HG03442 (cell line): ENCODE measurements around the gene RHBDD1.
"Not testable (repeated sequence)": the region's sequence is repeated elsewhere in the genome, so short reads cannot be mapped to it uniquely, and the experiment has no call there.

Source experiments
- ATAC-seq: cut with Tn5 transposase; IDR thresholded peaks from one replicate; pipeline ENCODE4 v1.9.1; 2021; ENCODE audit warnings: mild to moderate bottlenecking, moderate library complexity; ENCODE audit not compliant: unreplicated experiment

The RHBDD1 gene

DNA sequence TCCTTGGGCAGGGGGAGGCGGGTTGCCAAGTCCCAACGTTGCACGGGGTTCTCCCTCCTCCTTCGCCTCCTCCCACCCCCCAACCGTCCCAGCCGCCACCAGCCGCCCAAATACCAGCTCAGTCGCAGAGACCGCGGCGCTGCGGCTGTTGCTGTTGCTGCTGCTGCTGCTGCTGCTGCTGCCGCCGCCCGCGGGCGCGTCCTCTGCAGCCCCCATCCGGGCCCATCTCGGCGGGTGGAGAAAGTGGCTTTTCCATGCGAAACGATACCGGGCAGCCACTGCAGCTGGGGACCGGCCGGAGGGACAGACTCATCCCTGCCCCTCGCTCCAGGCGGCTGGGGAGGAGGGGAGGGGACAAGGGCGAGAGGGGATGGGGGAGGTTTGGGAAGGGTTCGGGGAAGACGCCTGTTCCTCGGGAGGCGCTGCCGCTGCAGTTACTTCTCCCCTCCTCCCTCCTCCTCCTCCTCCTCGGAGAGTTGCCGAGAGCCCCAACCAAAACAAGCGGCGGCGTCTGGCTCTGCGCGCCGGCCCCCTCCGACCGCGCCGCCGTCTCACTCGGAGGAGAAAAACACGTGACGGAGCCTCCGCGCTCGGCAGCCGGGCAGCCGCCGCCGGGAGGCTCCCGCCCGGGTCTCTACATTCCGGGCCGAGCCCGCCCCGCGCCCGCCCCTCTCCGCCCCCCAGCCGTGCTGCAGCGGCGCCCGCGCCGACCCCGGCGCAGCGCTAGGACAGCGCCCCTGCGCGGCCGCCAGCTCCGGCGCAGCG, 36.5 kb upstream of the RHBDD1 start, which contains the start of gene IRS1:
TSS of gene IRS1 (minus strand) at position 610 of the 765 bp plus-strand sequence. CDS start 1,082 bp downstream, outside the sequence.
- ATAC-seq: peak; percentile 28

GRCh38 chr2:226799976-226800940, 35.6 kb upstream of the RHBDD1 start:
- ATAC-seq: no peak

GRCh38 chr2:226800941-226801784, 34.7 kb upstream of the RHBDD1 start:
- ATAC-seq: peak; percentile 80

DNA sequence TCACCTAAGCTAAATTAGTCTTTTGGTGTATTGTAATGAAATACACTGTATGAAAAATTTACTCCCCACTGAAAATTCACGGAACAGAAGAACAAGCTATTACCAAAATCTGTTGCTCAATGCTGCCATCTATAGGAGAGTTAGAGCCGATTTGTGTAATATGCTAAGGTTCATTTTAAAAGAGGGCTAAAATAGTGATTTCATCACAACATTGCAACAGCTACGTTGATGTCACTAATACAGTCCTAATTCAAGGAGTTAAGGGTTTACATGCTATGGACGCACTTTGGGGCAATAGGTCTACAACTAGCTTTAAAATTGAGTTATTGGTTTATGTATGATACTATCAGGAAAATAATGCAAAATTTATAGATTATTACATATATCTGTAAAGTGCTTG, 33.3 kb upstream of the RHBDD1 start:
- ATAC-seq: no peak

DNA sequence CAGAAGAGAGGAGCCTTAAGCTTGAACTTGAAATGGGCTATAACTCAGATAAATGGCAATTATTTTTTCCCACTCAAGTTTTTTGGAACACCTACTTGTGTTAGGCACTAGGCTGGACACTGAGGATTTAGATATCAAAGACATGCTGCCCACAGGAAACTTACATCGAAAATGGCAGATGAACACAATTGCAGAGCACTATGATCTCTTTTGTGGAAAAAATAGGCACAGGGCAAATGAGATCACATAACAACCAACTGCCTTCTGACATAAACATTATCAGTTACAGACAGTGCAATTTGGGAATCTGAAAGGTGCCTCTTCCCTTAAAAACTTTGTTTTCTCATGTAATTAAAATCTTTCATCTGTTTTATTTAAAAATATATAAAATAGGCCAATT, 32.4 kb upstream of the RHBDD1 start:
- ATAC-seq: no peak

DNA sequence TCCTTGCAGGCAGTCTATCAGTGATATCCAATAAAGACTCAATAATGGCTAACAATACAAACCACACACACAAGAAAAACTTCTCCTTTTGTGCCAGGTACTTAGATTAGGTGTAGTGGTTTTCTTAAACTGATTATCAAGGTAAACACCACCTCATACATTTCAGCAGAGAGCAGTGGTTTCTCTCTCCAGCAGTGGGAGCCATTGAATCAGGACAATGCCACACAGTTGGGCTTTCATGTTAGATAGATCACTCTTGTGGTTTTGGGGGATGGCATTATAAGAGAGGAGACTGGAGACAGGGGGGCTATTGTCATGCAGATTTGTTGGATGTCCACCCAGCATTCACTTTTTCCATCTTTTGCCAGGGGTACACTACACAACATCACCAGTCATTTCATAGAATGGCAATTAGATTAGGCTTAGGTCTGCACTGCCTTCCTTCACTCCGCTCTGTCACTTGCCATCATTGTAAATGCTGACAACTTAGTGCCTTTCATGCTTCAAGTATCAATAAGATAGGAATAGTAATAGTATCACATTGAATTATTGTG, 22.6 kb upstream of the RHBDD1 start:
- ATAC-seq: peak; percentile 47

DNA sequence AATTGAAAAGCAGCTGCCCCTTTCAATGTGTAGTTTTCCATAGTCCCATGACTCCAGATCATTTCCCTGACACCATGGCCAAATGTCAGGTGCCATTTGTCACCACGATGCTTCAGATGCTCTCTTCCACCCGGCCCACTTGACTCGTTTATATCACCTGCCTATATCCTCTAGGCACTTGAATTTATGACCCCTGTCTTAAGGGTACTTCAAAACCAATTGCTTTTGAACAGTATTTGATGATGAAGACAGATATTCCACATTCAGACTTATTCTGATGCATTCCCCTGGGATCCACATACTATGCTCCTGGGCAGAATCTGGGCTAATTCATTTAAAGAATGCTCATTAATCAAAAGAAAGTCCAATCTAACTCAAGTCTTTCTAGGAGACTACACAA, 16.9 kb upstream of the RHBDD1 start:
- ATAC-seq: no peak

DNA sequence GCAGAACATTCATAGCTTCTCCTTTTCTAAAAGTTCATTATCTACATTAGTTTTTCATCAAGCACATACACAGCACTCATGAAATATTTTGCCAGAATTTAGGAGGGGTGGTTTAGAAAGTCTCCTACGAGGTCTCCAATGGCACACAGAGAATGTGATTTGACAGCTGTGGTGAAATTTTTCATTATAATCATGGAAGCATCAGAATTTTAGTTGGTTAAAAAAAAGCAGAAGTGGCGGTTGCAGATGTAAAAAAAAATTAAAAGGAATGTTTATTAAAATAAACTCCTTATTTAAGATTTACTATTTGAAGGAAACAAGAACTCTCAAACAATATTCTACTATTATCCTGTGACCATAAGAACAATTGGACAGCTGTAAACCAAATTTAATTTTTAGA, 10.8 kb upstream of the RHBDD1 start:
- no peak for ATAC-seq

GRCh38 chr2:226828191-226828590, 7.7 kb upstream of the RHBDD1 start:
- no peak for ATAC-seq

- ATAC-seq: no peak
Measured at GRCh38 chr2:226829721-226830631, 5.9 kb upstream of the RHBDD1 start.

DNA sequence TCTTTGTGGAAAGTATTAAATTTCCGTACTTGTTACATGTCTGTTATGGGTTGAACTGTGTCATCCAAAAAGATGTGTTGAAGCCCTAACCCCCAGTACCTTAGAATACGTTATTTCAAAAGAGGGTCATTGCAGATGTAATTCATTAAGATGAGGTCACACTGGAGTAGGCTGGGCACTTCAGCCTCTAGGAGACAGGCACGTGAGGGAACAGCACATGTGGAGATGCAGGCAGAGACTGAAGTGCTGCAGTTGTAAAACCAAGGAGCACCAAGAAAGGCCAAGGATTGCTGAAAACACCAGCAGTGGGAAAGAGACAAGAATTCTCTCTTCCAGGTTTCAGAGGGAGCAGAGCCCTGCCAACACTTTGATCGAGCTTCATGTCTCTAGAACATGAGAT, 4.6 kb upstream of the RHBDD1 start:
- no peak for ATAC-seq

DNA sequence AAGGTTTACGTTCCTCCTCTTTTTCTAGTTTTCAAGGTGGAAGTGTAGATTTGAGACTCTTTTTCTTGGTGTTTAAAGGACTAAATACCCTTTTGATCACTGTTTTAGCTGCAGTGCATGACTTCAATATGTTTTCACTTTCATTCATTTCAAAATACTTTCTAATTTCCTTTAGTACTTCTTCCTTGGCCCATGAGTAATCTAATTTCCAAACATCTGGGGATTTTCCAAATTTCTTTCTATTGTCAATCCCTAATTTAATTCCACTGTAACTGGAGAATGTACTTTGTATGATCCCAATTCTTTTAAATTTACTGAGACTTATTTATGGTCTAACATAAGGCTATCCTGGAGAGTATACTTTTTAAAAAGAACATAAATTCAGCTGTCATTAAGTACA, 3.8 kb upstream of the RHBDD1 start:
- ATAC-seq: no peak

GRCh38 chr2:226834880-226835279, 974 bp upstream of the RHBDD1 start:
- ATAC-seq: not testable (repeated sequence)

- ATAC-seq: peak; percentile 21
Measured at GRCh38 chr2:226835420-226835795, 446 bp upstream of the RHBDD1 start.

DNA sequence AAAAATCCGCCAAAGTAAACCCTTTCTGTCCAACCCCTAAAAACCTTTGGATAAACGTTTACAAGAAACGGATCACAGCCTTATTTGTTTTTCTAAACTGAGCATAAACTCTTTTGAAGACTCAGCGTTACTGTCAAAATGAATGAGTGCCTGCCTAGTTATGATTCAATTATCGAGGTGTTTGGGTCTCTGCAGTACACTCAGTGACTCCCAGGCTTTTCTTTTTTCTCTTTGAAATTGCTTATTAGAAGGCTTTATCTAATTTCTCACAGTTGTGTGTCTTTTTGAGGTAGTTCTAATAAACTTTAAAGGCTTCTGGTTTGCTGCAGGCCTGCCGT, 663 bp downstream of the RHBDD1 start:
- peak; percentile 0 for ATAC-seq

GRCh38 chr2:226837334-226837733, 1.5 kb downstream of the RHBDD1 start:
- no peak for ATAC-seq

- no peak for ATAC-seq
Measured at GRCh38 chr2:226837787-226838603, 2.1 kb downstream of the RHBDD1 start.

GRCh38 chr2:226838722-226839121, 2.9 kb downstream of the RHBDD1 start:
- no peak for ATAC-seq

DNA sequence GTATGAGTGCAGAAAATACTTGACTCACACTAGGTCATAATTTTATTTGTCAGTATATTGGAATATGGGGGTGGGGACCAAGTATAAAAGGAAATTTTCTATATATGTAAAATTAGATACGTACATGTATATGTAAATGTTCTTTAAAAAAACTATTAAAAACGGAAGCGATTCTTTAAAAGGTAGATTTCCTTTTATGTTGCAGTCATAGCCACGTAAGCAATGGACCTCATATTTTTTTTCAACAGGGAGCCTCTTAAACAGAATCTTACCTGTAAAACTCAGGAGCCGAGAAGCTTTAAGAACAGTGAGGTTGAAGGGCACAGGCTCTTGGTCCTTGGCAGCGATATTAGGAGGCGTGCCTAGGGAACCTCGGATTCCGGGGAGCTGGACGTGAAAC, 3.3 kb downstream of the RHBDD1 start:
- no peak for ATAC-seq
